Stimulated activated CD8-positive, alpha-beta memory T cell treated with anti-CD3 and anti-CD28 coated beads, Interleukin-15, amount 100 ng/mL, for 24 hours (primary cell): ENCODE results near the gene IKZF1.
A peak's percentile ranks its signal among the peaks of the same experiment; 100 is the strongest.

Source experiments
- DNase-seq: peaks from one replicate; pipeline ENCODE4 v3.0.0-alpha.2; 2020; ENCODE audit warnings: low read depth

IKZF1 gene

DNA sequence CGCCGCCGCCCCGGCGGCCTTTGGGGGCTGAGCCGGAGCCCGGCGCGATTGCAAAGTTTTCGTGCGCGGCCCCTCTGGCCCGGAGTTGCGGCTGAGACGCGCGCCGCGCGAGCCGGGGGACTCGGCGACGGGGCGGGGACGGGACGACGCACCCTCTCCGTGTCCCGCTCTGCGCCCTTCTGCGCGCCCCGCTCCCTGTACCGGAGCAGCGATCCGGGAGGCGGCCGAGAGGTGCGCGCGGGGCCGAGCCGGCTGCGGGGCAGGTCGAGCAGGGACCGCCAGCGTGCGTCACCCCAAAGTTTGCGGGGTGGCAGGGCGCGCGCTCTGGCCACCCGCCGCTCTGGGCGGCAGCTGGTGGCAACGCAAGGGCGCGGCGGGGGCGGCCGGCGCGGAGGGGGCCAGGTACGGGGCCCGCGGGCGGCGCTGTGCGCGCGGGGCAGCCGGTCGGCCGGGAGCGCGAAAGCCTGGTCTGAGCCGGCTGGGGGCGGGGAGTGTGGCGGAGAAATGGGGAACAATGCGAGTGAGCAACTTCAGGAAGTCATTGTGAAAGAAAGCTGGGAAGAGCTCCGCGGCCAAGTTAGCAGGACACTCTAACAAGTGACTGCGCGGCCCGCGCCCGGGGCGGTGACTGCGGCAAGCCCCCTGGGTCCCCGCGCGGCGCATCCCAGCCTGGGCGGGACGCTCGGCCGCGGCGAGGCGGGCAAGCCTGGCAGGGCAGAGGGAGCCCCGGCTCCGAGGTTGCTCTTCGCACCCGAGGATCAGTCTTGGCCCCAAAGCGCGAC, at the start of gene IKZF1:
IKZF1 (plus strand) TSS at position 588 of the 782 bp plus-strand sequence. CDS start 14,346 bp downstream, outside the sequence.
- DNase-seq, result peak; percentile 45

DNA sequence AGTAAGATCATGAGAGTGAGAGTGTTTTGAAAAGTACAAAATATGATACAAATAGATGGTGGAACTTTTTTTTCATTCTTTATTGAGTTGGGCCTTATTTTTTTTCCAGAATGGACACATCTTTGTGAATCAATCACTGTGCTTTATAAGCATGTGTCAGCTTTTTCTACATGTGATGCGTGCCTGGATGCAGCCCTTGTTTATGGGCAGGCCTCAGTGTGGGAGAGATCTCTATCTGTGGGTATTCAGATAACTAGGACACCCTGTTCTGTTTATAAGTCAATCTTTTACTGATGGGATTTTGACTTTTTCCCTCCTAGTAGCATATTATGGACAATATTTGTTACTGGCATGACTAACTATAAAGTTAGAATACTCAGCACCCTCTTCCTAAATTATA, 42.9 kb upstream of the IKZF1 start:
- no peak for DNase-seq

DNA sequence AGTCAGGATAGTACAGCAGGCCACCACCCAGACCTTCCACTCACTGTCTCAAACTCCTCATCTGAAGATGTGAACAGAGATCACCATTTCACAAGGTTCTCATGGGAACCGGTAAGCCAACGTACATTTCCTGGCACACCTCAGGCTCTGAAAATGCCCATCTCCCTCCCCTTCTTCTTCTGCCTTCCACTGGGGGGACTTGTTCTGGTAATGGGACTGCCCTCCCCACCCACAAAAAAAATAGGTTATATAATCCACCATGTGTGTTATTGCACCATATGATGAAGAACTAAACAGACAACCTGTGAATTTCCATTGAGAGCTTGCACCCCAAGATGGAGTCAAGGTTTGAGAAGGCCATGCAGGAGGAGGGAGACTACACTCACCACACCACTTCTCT, 42.1 kb upstream of the IKZF1 start:
- no peak for DNase-seq

DNA sequence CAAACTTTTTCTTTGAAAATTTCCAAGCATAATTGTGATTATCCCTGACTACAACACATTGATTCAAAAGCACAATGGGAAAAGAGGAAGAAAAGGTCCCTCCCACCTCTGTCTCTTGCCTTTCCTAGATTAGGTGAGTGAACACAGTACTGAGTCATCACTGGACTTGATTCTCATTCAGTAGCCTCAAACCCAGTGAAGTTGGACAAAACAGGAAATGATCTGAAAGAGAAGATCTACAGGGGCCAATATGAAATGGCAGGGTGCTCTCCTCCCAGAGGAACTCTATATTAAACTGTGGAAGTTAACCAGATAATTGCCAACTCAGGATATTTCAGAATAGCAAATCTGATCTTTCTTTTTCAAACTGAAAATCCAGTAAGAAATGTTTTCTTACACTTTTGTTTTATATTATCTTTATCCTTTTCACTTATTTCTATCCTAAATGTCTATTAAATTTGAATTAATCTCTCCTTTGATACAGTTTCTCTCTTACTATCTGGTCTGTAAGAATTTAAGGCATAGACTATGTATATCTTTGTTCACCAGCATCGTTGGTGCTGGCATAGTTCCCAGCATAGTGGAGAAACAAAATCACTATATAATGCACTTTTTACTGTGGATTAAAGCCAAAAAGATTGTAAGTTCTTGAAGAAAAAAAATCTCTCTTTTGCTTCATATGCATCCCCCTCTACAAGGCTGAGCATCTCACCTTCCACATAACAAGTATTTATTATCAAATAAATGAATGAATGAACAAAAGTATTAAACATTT, 41.4 kb upstream of the IKZF1 start:
- DNase-seq, result no peak

DNA sequence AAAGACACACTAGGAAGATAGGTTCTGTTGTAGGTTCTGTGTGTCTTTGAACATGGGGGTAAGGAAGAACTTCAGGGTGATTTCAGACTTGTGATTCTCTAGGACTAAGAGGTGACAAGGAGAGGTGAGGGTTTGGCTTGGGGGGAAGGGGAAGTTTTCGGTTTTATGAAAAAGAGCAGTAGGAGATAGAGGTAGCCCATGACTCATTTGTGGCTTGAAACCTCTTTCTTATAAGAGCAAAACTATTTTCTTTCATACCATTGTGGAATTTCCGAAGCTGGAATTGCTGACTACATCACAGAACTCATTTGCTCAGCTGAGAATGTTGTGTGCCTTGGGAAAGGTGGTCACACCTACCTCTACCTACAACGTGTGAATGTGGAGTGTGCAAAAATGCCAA, 39.6 kb upstream of the IKZF1 start:
- DNase-seq, result no peak

DNA sequence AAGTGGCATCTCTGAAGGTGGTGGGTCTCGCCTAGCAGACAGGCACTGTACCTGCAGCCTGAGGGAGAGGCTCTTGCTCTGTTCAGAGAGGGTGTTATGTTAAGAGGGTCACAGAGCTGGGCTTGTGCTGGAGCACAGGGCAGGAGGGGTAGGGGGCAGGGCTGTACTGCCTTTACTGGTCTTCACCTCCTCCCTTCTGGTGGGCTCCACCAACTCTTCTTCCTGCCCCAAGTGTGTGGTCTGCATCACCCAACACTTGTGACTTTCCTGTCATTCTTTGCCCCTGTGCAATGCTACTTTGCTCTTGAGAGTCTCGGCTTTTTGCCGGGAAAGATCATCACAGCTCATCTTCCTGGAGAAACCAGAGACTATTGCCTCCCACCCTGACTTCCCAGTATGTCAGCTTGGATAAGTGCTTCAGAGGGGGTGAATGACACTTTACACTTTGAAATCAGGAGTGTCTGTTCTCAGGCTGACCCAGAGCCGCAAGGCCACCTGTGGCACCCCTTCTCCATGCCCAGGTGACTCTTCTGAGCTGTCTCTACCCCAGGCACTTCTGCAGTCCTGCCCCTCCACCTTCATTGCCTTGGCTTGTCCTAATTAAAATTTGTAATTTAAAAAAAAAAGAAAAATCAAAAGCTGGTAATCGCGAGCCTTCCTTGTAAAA, 38.4 kb upstream of the IKZF1 start:
- no peak for DNase-seq

DNA sequence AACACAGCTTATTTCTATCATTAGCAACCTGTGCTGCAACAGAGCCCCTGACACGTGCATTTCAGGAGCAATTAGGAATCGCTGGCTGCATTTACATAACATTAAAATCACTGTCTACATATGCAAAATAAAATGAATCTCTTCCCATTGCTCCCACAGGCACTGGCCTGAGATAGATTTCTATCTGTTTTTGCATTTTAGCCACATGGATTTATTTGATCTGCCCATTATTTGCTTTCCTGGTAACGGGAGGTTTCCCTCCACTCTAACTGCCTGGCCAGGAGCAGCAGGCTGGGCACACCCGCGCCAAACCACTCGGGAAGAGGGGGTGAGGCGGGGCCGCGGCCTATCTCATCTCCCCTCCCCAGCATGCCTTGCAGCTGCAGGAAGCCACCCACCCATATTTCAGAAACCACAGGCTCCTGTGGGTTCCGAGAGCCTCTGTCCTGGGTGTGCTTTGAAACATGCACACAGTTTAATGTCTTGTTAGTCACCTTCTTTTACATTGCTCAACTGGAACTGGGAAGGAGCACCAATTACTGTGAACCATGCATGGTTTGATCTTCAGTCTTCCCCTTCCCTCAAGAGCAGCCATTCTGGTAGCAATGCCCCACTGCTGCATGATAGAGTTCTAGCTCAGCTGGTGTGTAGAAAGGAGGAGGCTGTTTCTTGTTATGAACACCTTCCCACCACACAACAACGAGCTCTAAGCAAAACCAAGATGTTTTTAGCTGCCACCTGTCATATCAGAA, 37.7 kb upstream of the IKZF1 start:
- DNase-seq, result no peak

DNA sequence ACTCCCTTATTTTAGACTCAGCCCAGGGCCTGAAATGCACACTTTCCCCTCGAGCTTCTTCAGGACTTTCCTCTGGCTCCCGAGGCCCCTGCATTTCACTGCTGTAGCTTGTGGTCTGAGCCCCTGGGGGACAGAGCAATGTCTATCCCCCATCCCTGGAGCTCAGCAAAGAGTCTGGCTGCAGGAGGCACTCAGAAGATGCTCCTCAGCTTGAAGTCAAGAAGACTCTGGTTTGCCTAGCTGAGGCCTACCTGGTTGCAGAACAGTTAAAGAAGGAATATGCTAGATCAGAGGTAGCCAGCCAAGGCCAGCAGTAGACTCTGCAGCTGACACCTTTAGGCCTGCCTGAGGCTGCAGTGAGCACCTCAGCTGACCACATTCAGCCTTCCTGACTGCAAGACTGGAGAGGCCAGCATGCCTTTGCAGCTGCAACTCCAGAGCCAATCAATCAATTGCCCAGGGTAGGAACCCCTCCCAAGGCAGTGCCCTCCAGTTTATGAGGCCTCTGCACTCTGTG, 36.9 kb upstream of the IKZF1 start:
- no peak for DNase-seq

DNA sequence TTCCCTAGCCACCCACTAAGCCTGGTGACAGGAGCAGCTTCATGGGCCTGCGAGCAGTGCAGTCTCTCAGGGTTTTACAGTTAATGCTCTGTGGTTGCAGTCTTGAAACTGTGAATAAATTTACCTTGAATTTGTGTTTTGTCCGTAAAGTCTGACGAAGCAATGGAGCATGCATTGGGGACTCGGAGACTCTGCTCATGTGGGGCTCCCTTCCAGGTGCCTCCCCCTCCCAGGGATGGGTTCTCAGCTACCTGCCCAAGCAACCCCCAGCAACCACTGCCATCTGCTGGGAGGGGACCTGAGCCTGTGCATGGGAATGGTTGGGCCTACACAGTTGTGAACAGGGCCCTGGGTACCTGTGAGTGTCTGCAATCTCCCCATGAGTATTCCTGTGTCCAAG, 36.3 kb upstream of the IKZF1 start:
- no peak for DNase-seq

DNA sequence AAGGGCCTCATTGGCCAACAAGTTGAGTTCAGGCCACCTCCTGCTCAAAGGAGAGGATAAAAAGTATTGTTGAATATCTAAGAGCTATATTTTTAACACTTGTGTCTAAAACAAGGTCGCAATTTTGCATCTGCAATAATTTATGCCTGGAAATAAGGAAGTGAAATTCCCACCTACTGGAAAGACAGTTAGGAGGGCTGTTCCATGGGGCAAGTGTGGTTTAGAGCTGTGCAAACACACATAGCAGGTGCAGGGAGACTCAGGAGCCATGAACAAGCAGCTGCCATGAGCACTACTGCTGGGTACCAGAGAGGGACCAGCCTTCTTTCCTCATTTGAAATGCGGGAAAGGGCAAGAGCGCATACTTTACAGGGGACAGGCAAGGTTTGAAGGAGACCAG, 35.5 kb upstream of the IKZF1 start:
- no peak for DNase-seq

DNA sequence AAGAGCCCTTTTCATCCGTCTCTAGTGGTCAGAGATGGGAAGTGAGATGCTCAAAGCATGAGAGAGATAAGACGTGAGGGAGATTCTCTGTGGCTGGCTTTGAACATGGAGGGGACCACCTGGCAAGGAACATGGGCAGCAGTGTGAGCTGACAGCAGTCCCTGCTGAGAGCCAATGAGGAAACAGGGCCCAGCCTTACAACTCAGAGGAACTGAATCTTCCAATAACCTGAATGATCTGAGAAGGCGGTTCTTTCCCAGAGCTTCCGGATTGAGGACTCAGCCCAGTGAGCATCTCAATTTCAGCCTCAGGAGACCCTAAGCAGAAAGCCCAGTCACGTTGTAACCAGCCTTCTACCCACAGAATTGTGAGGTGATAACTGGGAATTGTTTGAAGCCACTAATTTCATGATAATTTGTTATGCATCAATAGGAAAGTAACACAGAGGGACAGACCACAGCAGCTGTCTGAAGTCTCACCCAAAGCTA, 33.9 kb upstream of the IKZF1 start:
- DNase-seq, result no peak

DNA sequence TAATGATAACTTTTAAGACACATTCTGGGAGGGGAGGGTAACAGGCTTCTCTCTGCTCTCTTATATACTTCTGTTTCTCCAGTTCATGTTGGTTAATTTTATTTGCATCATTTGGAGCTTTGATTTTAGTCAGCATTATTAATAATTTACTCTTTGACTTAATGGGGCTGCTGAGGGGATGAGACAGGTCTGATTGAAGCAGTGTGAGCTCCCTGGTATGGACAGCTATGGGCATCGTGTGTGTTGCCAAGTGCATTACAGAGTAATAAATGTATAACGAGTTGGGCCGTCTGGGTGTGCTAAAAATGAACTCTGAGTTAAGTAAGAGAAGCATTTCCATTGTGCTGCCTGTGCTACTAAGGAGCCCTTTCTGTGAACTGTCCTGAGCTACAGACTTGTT, 31.7 kb upstream of the IKZF1 start:
- no peak for DNase-seq

DNA sequence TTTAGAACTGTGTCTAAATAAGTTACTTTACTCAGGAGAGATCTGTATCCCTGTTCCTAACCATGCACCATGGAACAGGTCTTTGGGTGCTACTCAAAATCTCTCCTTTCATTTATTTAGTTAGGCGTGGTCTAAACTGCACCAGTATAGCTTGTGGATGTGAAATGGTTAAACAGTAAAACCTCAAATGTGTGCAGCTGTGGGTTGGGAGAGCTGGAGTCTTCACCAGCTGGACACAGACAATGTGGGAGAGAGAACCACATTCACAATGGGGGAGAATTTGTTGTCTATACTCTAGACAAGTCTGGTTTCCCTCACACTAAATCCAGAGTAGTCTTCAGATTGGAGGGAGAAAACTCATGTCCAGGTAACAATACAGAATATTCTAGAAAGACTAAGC, 31.2 kb upstream of the IKZF1 start:
- DNase-seq, result no peak

DNA sequence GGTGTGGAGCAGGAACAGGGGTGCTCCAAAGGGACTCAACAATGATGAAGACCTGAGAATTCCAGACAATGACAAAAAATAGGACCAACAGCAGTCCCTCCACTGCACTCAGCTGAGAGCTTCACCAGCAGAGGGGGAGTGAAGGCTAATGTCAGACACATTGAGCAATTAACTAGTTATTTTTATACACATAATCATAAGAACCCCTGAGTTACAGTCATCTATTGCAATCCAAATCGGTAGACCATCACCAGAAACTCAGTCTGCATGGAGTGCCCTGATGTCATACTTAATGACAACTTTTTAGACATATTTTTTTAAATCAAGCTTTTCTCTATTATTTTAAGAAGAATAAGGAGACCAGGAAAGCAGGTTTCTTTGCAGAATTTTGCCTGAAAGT, 30.6 kb upstream of the IKZF1 start:
- DNase-seq, result no peak

DNA sequence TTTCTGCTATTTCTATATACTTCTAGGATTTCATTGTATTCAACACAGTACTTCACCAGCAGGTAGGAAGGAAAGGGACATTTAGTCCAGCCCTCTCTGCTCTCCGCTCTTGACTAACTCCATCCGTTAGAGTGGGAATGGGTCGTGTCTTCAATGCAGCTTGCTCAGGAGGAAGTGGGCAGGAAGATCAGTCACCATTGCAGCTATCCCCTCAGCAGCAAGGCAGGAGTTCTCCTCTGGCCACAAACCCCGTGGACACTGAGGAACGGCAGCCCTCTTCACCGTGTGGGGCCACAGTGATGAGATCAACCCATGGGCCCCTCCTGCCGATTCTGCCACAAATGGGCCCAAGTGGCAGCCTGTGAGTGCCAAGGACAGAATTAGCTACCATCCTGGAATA, 30.2 kb upstream of the IKZF1 start:
- no peak for DNase-seq

DNA sequence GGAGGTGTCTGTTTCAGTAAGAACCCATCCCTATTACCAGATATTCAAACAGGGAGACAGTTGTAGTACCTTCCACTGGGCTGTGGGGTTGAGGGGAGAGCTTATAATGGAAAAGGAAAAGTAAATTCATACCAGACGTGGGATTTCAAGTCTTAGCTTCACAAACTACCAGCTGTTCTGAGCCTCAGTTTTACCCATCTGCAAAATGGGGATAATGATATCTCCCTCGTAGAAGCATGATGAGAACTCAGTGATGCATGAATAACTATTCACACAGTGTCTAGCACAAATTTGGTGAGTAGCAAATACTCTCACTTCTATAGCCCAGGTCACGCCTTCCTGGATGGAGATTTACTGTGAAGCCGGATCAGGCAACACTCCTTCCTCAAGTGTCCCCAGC, 29.1 kb upstream of the IKZF1 start:
- no peak for DNase-seq

DNA sequence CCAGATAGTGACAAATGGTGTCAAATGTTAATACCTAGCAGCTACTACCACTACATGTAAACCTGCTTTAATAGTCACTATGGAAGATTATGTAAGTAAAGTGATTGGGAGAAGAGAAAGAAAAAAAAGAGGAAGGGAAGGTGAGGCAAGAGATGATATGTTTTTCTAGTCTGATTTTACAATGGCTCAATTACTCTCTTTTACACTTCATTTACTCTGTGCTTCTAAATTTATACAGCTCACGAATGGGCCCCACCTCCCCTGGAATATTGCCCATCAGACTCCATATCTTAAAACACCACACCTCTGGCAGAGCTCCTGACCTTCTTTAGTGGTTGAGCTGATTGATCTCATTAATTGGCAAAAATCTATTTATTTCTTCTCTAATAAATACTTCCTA, 28.0 kb upstream of the IKZF1 start:
- no peak for DNase-seq

DNA sequence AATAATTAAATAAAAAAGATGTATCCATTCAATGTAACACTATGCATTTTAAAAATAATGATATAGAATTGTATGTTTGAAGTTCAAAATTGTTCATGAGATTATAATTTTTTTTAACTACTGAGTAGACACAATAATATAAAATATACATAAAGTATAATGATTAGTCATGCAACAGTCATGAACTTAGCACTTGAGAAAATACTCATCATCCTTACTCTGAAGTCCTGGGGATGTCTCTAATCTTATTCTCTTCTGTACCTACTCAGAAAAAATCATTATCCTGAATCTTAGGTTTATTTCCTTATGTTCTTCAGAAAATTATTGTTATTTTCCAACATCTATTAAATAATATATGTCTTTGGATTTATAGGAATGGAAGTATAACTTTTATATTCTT, 26.4 kb upstream of the IKZF1 start:
- DNase-seq, result no peak

DNA sequence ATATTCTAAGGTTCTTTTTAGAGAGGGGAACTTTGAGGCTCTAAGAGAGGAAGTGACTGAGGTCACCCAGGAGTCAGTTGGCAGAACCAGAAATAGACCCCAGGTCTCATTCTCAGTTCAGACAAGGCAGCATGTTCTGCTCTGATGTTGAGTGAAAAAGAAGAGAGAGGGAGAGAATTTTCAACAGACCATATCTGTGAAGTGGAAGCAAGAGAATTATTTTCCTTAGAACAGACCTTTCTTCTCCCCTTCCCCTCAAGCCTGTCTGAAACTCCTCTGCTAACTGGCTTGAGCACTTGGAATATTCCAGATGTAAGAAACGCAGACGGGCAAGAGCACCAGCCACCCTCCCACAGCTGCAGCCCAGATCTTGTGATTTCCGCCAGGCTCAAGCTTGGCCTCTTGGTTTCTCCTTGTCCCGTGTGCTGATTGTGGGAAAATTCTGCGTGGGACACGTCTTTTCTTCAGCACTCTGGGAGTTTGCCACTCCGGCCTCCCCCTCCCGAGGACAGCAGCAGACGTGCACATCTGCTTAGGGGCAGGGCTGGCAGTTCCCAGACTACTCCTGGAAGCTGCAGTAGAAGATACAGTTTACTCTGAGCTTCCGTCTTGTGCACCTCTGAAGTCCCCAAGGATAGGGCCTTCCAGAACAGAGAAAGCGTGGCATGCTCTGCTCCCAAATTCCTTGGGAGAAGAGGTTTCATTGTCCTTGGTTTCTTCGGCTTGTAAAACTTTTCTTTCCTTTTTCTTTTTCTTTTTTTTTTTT, 22.7 kb upstream of the IKZF1 start:
- no peak for DNase-seq

DNA sequence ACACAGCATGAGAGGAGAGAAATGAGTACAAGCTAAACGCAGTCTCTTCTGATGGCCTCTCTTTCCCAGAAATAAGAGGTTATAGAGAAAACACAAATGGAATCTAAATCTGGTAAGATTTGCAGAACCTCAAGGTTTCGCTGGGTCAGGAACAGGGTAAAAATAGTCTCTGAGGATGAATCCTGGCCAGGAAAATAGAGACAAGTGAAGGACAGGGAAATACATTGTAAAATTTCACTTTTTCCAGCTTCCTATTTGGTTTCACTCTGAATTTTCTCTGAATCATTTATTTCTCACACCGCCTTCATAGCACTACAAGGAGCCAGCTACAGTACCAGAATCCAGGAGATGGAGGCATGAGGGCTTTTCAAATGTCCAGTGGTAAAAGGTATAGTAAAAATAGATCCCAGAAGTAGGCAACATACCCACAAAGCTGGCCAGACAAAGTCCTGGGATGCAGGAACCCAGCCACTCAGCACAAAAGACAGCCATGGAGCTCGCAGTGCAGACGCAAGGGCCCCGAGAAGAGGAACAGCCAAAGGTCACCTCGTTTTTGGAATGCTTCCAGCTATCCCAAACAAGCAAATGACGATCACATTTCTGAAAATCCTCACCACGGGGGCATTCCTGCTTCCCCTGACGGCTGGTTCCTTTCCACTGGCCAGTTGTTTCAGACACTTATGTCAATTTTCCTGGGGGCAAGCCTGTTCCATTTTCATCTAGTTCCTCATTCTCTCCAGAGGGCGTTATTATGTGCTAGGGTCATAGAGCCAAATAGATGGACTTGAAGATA, 21.5 kb upstream of the IKZF1 start:
- DNase-seq, result no peak
